ENCODE results near the gene TMEM150A.

- no peak for TF ChIP-seq CTCF (IDR thresholded peaks at IDR 0.05; ENCODE audit: insufficient read depth, low read length, poor library complexity, severe bottlenecking)
- TF ChIP-seq EZH2phosphoT487 (conservative IDR thresholded peaks at IDR 0.05; ENCODE audit: low read length): no peak
Measured at GRCh38 chr2:85604568-85605339, 2.3 kb upstream of the TMEM150A start.
